HK-2 (cell line): ENCODE results near the gene CAMTA1.
"Not testable (repeated sequence)": the region's sequence is repeated elsewhere in the genome, so short reads cannot be mapped to it uniquely, and the experiment has no call there.

Experiments used
- DNase-seq: peaks from one replicate; pipeline ENCODE4 v3.0.0-alpha.2; 2018; ENCODE audit not compliant: unreplicated experiment

CAMTA1 gene

GRCh38 chr1:7587108-7587772 is 802.0 kb downstream of the CAMTA1 start:
- DNase-seq, result no peak

- DNase-seq, result no peak
Observed at GRCh38 chr1:7587773-7588456, 802.7 kb downstream of the CAMTA1 start.

GRCh38 chr1:7588457-7588827 is 803.2 kb downstream of the CAMTA1 start:
- DNase-seq, result no peak

DNA sequence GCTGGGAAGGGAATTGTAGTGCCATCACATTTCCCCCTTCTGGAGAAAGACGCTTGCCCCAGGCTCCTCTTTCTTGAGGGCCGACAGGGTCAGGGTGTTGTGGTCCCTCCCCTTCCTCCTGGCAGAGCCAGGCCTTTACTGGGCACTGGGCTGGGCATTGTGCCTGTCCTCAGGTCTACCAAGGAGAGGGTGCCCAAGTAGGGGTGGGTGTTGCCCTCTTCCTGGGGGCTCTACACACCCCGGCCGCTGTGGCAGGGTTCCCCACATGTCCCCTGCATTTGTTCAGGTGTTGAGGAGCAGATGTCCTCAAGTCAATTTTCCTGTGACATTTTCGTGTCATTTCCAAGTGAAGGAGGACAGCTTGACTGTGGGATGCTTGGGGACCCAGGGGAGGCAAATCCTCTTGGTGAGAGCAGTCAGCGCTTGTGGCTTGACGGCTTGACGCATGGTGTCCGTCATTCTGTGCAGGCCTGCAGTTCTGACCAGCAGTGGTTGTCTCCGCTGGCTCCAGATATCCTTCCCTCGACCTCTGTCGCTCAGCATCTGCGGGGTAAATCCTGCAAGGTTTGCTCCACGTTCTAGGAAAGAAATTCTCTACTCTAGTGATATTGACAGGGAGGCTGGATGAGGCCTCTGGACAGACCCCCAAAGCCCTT is 804.0 kb downstream of the CAMTA1 start:
- DNase-seq, result no peak

DNA sequence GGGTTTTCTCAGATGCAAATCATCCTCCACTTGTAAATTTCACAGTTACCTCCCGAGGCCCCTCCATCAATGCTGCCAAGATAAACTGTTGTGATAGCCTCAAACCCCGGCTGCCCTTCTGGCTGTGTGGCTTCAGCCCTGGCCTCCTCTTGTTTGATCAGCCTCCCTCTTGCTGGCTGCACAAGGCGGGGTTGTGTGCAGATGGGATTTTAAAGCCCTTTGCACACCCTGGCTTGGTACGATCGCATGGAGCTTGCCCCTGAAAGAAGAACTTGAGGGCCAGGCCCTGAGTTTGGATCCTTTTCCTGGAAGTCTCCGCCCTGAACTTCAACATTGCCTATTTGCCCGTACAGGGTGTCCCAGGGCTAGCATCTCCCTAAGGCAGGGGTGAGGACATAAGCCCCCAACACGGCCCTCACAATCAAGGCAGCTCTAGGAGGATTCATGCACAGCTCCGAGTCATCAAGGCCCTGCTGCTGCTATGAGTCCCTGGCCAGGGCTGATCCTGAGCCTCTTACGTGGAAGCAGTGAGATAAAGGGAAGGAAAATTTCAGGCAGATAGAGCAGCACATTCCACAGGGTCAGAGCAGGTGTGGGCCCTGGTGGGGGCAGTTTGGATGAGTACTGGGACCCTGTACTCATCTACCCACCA is 804.6 kb downstream of the CAMTA1 start:
- DNase-seq, result no peak

- no peak for DNase-seq
Observed at GRCh38 chr1:7590426-7590790, 805.2 kb downstream of the CAMTA1 start.

- no peak for DNase-seq
Observed at GRCh38 chr1:7591565-7591964, 806.3 kb downstream of the CAMTA1 start.

DNA sequence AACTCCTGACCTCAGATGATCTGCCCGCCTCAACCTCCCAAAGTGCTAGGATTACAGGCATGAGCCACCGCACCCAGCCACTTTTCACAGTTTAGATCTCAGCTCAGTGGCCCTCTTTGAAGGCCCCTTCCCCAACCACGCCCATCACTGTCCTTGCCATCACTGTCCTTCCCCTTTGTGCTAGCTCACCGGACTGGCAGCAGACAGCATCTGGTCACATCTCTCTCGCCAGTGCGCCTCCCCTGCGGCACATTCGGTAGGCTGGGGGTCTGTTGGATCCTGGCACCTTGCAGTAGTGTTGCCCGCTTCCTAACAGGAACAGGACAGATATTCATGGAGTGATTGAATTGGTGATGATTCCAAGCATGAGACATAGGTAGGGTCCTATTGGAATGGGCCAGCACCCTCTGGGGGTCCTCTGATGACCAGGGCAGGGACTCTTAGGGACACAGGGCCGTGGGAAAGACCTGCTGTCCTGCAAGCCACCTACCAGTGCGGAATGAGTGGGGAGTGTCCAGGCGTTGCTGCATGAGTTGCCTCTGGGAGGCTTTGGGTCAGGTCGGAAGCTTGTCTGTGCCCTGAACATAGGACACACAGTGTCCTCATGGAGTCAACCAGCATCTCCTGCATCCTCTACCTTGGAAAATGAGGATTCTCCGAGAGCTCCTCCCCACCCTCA is 807.0 kb downstream of the CAMTA1 start:
- DNase-seq, result no peak

DNA sequence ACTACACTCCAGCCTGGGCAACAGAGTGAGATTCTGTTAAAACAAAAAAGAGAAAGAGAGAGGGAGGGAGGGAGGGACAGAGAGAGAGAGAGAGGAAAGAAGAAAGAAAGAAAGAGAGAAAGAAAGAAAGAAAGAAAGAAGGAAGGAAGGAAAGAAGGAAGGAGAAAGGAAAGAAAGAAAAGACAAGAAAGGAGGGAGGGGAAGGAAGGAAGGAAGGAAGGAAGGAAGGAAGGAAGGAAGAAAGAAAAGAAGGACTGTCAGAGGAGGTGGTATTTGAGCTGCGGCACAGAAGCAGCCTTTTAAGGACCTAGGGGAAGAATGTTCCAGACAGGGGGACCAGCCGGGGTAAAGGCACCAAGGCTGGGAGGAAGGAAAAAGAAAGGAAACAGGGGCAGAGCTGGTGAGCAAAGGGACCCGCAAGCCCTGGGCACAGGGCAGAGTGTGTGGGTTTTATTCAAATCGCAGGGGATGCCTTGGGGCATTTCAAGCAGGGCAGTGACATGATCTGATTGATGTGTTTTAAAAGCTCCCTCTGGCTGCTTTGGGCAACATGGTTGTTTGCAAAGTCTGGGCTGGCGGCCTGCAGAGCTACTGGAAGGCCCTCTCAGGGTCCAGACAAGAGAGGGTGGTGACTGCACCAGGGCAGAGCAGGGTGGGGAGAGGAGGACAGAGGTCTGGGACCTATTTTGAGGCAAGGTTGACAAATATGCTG is 808.9 kb downstream of the CAMTA1 start:
- no peak for DNase-seq

DNA sequence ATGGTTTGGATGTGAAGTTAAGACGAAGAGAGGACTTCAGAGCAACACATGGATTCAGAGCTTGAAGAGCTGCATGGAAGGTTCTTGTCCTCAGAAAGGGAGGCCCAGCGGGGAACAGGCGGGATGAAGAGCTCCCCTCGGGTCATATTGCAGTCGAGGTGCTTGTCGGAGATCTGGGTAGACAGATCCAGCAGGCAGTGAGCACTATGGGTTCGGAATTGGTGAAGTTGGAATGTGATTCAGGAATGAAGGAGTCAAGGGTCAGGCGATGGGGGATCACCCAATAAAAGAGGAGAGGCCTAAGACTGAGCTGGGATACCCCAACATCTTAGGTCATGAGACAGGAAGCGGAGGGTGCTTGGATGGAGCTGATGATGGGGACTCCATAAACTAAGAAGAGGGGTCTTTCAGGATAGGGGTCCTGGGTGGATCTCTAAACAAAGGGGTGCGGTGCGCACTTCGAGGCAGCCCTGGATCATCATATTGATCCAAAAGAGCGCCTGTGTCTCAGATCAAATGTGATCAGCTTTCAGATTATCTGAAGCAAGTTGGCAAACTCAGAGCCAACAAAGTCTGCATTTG is 809.6 kb downstream of the CAMTA1 start:
- DNase-seq, result no peak

DNA sequence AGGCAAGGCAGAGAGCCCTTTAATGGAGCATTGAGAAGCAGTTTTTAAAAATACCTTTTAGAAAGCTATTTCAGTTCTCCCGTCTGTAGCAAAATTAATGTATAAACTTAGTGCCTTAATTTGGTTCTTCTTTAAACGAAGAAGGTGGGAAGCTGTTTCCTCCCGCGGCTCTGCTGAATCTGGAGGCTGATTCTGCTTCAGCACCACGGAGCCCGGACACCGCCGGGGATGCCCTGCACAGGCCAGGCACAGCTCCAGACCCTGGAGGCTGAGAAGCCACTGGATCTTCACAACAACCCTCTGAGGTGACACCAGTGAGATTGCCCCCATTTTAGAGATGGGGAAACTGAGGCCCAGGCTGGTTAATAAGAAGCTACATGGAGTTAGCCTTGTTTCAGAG is 810.1 kb downstream of the CAMTA1 start:
- DNase-seq, result no peak

DNA sequence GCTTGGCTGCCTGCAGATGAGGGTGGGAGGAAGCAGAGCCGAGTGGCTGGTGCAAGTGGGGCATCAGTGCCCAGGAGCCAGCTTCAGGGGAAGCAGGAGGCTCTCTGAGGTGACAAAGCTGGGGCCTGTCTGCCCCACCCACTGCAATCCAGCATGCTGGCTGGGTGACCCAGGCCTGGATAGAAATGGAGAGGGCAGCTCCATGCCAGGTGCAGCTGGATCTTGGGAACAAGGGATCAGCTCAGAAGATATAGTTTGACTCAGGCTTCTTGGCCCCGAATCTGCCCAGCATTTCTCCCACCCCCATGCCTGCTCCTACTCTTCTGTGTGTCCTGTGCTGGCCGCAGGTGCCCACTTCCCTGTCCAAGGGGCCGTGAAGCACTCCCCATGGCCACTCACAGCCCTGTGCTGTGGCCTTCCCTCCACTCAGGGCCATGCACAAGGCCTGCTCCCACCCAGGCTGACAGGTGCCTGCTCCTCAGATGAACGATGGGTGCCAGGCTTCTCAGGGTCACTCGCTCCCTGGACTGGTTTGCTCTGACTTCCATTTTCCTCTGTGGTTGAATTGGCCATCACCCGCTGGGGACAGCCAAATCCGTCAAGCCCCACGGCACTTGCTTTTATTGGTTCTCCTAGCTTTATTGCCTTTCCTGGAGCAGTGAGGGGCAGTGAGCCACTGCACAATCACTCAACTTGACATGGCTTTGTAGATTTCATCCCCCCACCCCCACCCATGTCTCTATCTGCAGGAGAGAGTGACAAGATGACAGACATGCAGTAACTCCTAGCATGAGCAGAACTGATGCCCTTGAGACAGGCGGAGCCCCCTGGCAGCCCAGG is 811.1 kb downstream of the CAMTA1 start:
- no peak for DNase-seq

- DNase-seq, result not testable (repeated sequence)
Observed at GRCh38 chr1:7598058-7598457, 812.8 kb downstream of the CAMTA1 start.

DNA sequence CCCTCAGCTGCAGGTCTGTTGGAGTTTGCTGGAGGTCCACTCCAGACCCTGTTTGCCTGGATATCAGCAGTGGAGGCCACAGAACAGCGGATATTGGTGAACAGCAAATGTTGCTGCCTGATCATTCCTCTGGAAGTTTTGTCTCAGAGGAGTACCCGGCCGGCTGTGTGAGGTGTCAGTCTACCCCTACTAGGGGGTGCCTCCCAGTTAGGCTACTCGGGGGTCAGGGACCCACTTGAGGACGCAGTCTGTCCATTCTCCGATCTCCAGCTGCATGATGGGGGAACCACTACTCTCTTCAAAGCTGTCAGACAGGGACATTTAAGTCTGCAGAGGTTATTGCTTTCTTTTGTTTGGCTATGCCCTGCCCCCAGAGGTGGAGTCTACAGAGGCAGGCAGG is 819.7 kb downstream of the CAMTA1 start:
- not testable (repeated sequence) for DNase-seq

DNA sequence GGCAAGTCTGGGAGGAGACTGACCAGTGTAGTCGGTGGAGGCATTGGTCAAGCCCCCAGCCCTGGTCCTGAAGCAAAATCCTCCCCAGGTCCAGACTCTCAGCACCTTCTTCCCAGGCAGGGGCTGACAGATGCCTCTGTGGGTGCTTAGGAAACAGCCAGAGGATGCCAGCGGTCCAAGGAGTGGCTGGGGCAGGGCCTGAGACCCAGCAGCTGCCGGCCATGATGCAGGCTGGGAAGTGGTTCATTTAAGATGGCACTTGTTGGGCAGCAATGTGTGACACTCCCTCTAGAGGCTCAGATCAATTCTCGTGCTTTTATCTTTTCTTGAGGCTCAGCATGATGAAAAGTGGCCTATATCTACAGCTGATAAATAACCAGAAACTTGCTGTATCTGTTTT is 820.8 kb downstream of the CAMTA1 start:
- no peak for DNase-seq

- DNase-seq, result no peak
Observed at GRCh38 chr1:7607097-7607496, 821.8 kb downstream of the CAMTA1 start.

- no peak for DNase-seq
Observed at GRCh38 chr1:7608628-7609305, 823.5 kb downstream of the CAMTA1 start.

GRCh38 chr1:7609311-7609994 is 824.2 kb downstream of the CAMTA1 start:
- no peak for DNase-seq

DNA sequence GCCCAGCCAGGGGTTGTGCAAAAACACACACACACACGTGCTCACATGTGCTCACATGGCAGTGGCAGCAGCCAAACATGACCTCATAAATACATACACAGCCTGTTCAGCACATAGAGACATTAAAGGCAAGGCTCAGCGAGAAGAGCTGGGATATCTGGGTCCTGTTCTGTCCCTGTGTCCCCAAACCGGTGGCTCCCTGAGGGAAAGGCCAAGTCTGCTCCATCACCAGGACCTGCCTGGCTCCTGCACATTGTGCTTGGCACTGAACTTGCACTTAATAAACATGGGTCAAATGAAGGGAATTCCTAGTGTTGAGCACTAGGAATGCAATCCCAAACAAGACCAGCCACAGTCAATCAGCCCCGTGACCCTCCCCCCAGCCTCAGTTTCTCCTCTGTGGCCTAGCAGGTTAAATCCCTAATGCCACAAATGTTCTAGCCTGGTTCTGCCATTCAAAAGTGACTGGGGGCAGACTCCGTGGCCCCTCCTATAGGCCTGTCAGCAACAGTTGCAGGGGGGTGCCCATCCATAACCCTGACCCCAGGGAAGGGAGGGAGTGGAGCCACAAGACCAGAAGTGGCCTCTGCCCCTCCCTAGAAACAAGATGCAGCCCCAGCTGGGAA is 825.0 kb downstream of the CAMTA1 start:
- no peak for DNase-seq
